ENCODE data around the gene AMHR2.
"Not testable (repeated sequence)": the region's sequence is repeated elsewhere in the genome, so short reads cannot be mapped to it uniquely, and the experiment has no call there.

The AMHR2 gene

DNA sequence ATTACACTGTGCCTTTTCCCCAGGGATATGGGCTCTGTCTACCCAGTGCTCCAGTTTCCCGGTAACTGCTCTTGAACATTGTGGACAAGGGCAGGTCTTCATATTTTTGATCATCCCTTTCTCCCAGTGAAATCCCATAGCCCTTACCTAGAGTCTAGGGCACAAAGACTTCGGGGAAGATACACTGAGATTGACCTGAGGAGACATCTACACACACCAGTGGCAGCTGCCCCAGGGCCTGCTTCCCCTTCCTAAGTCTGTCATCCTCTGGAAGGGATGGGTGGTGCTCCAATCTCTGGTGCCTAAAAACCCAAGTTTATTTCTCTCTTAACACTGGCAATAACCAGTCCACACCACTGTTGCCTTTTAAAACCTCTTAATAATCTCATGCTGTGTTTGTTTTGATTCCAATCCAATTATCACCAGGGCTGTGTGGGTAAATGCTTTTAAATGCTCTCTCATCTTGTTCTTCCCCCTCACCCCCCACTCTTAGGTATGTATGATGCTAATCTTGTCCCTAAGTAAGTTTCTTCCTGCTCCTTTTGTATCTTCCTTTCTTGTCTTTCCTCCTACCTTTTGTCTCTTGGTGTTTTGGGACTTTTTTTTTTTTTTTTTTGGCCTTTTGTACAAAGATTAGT is 7.8 kb upstream of the AMHR2 start:
- DNase-seq = peak in 1 of 2 experiments; percentile 9

DNA sequence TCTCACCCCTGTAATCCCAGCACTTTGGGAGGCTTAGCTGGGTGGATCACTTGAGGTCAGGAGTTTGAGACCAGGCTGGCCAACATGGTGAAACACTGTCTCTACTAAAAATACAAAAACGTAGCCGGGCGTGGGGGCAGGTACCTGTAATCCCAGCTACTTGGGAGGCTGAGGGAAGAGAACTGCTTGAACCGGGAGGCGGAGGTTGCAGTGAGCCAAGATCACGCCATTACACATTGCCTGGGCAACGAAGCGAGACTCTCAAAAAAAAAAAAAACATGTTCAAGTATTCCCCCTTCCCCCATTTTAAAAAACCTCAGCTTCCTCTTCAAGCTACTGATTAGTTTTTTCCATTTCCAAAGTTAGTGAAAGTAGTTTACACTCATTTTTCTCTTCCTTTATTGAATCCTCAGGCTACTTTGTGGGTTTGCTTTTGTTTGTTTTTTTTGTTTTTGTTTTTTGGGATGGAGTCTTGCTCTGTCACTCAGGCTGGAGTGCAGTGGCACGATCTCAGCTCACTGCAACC is 6.3 kb upstream of the AMHR2 start:
- not testable (repeated sequence) for DNase-seq

DNA sequence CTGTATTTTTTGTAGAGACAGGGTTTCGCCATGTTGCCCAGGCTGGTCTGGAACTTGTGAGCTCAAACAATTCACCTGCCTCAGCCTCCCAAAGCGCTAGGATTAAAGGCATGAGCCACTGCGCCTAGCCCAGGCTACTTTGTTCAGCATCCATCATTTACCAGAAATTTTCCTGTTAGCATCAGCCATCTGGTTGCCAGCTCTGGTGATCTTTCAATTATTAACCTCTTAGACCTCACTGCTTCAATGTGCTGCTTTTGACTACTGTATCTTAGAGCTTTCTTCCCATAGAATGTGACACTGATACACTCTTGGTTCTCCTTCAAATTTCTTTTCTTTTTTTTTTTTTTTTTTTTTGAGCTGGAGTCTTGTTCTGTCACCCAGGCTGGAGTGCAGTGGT is 5.4 kb upstream of the AMHR2 start:
- no peak for DNase-seq

GRCh38 chr12:53419756-53420155 is 3.9 kb upstream of the AMHR2 start:
- no peak for DNase-seq

DNA sequence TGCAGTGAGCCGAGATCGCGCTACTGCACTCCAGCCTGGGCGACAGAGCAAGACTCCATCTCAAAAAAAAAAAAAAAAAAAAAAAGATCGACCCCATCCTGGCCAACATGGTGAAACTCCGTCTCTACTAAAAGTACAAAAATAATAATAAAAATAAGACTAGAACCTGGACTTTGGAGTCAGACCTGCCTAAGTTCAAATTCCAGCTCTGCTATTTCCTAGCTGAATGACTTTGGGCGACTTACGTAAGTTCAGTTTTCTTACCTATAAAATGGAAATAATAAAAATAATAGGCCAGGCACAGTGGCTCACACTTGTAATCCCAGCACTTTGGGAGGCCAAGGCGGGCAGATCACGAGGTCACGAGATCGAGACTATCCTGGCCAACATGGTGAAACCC is 1.4 kb upstream of the AMHR2 start:
- not testable (repeated sequence) for DNase-seq

DNA sequence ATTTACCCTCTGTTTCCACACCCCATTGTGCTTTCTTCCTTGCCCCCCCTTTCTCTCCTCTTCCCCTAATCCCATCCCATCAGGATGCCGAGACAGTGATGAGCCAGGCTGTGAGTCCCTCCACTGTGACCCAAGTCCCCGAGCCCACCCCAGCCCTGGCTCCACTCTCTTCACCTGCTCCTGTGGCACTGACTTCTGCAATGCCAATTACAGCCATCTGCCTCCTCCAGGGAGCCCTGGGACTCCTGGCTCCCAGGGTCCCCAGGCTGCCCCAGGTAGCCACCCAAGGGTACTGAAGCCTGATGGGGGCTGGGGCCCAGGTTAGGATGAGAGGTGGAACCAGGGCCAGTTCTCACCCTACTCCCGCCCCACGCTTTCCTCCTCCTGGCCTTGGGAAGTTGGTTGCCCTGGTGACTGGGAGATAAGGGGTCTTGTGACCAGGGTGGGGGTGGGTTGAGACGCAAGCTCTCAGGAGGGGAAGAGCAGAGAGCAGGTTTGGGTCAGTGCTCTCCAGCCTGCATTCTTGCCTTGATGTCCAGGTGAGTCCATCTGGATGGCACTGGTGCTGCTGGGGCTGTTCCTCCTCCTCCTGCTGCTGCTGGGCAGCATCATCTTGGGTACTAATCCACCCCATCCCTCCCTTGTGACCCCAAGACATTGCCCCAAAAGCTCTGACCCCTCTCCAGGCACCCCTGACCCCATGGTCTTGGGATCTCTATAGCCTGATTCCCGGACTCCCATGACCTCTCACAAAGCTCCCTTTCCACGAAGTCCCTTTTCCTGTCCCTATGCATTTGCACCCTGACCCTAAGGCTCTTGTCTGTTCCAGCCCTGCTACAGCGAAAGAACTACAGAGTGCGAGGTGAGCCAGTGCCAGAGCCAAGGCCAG is 1.2 kb downstream of the AMHR2 start:
- no peak for DNase-seq

DNA sequence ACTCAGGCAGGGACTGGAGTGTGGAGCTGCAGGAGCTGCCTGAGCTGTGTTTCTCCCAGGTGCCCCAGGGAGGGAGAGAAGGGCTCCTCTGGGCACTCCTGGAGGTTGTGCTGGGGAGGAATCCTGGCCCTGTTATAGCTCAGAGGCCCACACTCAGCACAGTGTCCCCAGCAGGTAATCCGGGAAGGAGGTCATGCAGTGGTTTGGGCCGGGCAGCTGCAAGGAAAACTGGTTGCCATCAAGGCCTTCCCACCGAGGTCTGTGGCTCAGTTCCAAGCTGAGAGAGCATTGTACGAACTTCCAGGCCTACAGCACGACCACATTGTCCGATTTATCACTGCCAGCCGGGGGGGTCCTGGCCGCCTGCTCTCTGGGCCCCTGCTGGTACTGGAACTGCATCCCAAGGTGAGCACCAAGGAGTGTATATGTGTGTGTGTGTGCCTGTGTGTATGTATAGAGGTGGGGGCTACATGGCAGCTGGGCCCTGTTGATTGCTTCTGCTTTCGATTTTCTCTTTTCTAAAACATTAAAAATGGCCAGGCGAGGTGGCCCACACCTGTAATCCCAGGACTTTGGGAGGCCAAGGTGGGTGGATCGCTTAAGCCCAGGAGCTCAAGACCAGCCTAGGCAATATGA is 2.0 kb downstream of the AMHR2 start:
- no peak for DNase-seq

DNA sequence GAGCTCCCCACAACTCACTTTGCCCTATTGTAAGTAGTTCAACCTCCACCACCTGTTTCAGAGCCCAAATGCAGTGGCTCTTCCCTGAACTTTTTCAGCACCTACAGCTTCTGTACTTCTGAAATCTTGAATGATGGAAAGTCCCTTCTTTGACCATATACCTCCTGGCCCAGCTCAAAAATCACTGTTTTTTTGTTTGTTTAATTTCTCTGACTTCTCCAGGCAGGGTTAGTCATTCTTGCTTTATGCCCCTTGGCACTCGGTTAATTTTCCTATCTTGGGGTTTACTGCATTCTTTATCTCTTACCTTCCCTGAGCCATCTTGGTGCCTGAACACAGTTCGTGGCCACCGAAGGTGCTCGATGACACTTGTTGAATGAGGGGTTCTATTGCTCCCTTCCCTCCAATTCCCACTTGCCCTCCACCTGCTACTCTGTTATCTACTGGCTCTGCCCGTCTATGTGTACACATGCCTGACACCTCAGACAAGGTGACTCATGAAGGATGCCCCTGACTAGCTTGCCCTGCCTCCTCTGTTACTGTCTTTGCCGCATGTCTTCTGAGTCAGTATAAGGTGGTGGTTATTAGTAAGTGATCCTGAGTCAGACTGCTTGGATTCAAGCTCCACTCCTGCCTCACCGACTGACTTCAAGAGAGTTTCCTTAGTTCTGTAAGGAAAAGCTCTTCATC is 4.4 kb downstream of the AMHR2 start:
- DNase-seq = no peak

- no peak for DNase-seq
These were observed 5.1 kb downstream of the AMHR2 start for GRCh38 chr12:53428741-53429140.

DNA sequence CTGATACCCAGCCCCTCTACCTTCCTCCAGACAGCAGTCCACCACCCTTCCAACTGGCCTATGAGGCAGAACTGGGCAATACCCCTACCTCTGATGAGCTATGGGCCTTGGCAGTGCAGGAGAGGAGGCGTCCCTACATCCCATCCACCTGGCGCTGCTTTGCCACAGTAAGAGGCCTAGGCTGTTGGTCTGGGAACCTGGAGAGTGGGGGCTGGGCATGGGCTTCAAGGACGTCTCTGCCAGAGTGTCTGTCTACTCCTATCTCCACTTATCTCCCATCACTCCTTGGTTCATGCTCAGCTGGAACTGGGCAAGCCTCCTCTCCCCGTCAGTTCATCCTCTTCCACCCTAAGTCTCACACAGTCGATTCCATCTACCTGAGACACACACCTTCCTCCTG is 6.5 kb downstream of the AMHR2 start:
- DNase-seq = no peak

DNA sequence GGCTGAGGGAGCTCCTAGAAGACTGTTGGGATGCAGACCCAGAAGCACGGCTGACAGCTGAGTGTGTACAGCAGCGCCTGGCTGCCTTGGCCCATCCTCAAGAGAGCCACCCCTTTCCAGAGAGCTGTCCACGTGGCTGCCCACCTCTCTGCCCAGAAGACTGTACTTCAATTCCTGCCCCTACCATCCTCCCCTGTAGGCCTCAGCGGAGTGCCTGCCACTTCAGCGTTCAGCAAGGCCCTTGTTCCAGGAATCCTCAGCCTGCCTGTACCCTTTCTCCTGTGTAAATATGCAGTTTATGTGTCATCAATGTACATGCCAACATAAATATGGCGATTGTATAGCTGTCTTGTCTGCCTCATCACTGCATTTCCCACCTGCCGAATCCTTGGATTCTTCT is 7.5 kb downstream of the AMHR2 start:
- DNase-seq = no peak

- not testable (repeated sequence) for DNase-seq
These were observed 11.7 kb downstream of the AMHR2 start for GRCh38 chr12:53435326-53435725.

- DNase-seq = not testable (repeated sequence)
These were observed 15.9 kb downstream of the AMHR2 start for GRCh38 chr12:53439582-53439981.

GRCh38 chr12:53441040-53441833 is 17.6 kb downstream of the AMHR2 start, which contains the start of gene PRR13:
TSS of gene PRR13 (plus strand) at chr12:53441734. CDS start at chr12:53442715, 981 bp downstream.
- peak; percentile 97 to 99 for DNase-seq

DNA sequence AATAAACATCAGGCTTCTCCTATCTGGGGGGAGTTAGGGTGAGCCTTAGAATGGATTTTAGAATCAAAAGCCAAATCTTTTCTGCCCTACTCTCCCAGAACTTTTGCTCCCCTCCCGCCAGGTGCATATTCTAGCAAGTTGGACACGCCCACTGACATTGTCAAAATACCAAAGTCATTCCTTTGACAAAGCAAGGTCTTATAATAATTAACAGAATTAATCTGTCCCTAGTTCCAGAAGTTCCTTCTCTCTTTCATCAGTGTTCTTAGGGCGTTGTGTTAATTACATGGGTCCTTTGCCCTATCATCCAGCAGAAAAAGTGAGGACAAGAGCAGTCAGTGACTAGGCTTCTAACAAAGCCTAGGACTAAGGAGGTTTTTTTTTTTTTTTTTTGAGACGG is 20.3 kb downstream of the AMHR2 start:
- DNase-seq = no peak

- DNase-seq = not testable (repeated sequence)
These were observed 21.1 kb downstream of the AMHR2 start for GRCh38 chr12:53444593-53445325.

- DNase-seq = no peak
These were observed 27.3 kb downstream of the AMHR2 start for GRCh38 chr12:53450936-53451335.

- DNase-seq = peak; percentile 99
These were observed 28.1 kb downstream of the AMHR2 start, which contains the start of gene PCBP2 for GRCh38 chr12:53451661-53452158. TSS of gene PCBP2 (plus strand) at chr12:53452102. CDS start at chr12:53454801, 2,699 bp downstream.

DNA sequence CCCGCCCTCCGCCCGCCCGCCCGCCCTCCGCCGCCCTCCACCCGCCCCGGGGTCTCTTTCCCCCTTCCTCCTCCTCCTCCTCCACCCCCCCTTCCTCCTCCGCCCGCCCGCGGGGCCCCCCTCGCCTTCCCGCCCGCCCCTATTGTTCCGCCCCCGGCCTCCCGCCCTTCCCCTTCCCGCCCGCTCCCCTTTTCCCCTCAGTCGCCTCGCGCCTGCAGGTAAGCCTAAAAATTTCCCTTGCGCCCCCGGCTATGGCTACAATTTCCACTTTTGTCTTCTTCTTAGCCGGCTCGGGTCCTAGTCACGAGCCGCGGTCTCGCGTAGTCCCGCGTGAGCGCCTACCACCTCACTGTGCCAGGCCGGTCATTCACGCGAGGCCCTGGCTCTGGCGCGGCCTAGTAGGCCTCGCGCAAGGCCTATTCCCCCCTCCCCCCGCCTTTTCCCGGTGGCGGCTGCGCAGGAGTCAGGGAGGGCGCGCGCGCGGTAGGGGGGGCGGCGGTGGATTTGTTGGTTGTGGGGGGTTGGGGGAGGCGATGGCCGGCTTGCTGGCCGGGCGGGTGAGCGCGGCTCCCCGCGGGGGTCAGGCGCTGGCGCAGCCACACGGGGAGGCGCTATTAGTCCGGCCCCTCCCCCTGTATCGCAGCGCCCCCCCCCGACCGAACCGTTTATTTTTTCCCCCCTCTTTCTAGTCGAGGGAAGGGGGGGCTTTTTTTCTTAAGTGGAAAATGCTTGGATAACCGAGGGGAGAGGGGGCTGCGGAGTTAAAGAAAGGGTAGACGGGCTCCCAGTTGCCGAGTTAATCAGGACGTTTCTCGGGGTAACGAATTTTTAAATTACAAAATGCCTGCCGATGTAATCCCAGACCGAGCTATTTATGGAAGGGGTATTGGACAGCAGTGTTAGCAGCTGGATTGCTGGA is 28.8 kb downstream of the AMHR2 start:
- peak; percentile 83 to 89 for DNase-seq

All from NCI-H2081 (cell line).